Germinal center (tissue), 1 donor: Measurements from ENCODE around the gene USP20.

Experiments
- DNase-seq: peaks from one replicate; pipeline ENCODE4 v3.0.0; 2012; ENCODE audit warnings: mixed read lengths, low spot score

Gene USP20

GRCh38 chr9:129823935-129824601 lies 11.2 kb upstream of the USP20 start, which contains the start of gene TOR1A:
TSS of gene TOR1A (minus strand) at chr9:129824136. CDS start at chr9:129824085, 51 bp downstream.
- peak; percentile 91 for DNase-seq

GRCh38 chr9:129826344-129826743 lies 8.9 kb upstream of the USP20 start:
- no peak for DNase-seq

- DNase-seq, result no peak
Observed at GRCh38 chr9:129826759-129827158, 8.5 kb upstream of the USP20 start.

- no peak for DNase-seq
Observed at GRCh38 chr9:129828051-129828450, 7.2 kb upstream of the USP20 start.

- DNase-seq, result no peak
Observed at GRCh38 chr9:129828969-129829368, 6.3 kb upstream of the USP20 start.

- no peak for DNase-seq
Observed at GRCh38 chr9:129832982-129833381, 2.3 kb upstream of the USP20 start.

GRCh38 chr9:129834489-129835127 lies 650 bp upstream of the USP20 start:
- DNase-seq, result peak; percentile 30

- no peak for DNase-seq
Observed at GRCh38 chr9:129835860-129836223, 584 bp downstream of the USP20 start.

GRCh38 chr9:129836311-129837007 lies 1.2 kb downstream of the USP20 start:
- peak; percentile 58 for DNase-seq

- DNase-seq, result no peak
Observed at GRCh38 chr9:129838707-129839259, 3.5 kb downstream of the USP20 start.

GRCh38 chr9:129839324-129840023 lies 4.2 kb downstream of the USP20 start:
- DNase-seq, result no peak

GRCh38 chr9:129840034-129840433 lies 4.8 kb downstream of the USP20 start:
- no peak for DNase-seq

GRCh38 chr9:129841071-129841470 lies 5.8 kb downstream of the USP20 start:
- DNase-seq, result no peak

- no peak for DNase-seq
Observed at GRCh38 chr9:129845373-129845772, 10.1 kb downstream of the USP20 start.

- DNase-seq, result no peak
Observed at GRCh38 chr9:129848712-129849441, 13.6 kb downstream of the USP20 start.

- DNase-seq, result no peak
Observed at GRCh38 chr9:129849901-129850300, 14.6 kb downstream of the USP20 start.

- no peak for DNase-seq
Observed at GRCh38 chr9:129850821-129851550, 15.7 kb downstream of the USP20 start.

GRCh38 chr9:129851821-129852220 lies 16.6 kb downstream of the USP20 start:
- DNase-seq, result no peak

GRCh38 chr9:129852579-129852978 lies 17.3 kb downstream of the USP20 start:
- no peak for DNase-seq

GRCh38 chr9:129853614-129854013 lies 18.4 kb downstream of the USP20 start:
- no peak for DNase-seq

GRCh38 chr9:129854588-129855110 lies 19.4 kb downstream of the USP20 start:
- DNase-seq, result no peak
